Thyroid gland (tissue), 4 donors: ENCODE measurements around the gene TLX2. TPM values are rescaled to one million over a fixed set of nuclear protein-coding genes. Genes with fewer than 3 reads are reported as not detected.

Experiments
- DNase-seq, 2 donors: peaks; one replicate each; pipeline ENCODE4 v3.0.0-alpha.2; 2019
- H3K27ac ChIP-seq, 3 donors: fragments of 200-600 bp; sonication (generic); 1 replicate in 2 of 3; 2 replicates in 1 of 3; pipeline ENCODE4 v1.5.1; 2016 to 2019; ENCODE audit warnings: mild to moderate bottlenecking in 1 of 3, moderate library complexity in 1 of 3
- H3K27me3 ChIP-seq: fragments of 200-600 bp; sonication (generic); one replicate; pipeline ENCODE4 v1.5.1; 2019
- H3K36me3 ChIP-seq, 2 donors: fragments of 200-600 bp; sonication (generic); one replicate each; pipeline ENCODE4 v1.5.1; 2016 to 2019
- H3K4me1 ChIP-seq, 2 donors: fragments of 200-600 bp; sonication (generic); one replicate each; pipeline ENCODE4 v1.5.1; 2017 to 2019
- H3K4me3 ChIP-seq, 3 donors: fragments of 200-600 bp; sonication (generic); replicated peaks in 1 of 3; 1 replicate in 2 of 3; 2 replicates in 1 of 3; pipeline ENCODE4 v1.5.1; 2016; ENCODE audit warnings: mild to moderate bottlenecking in 1 of 3
- H3K9me3 ChIP-seq: fragments of 200-600 bp; sonication (generic); one replicate; pipeline ENCODE4 v1.5.1; 2017
- CTCF ChIP-seq, 6 experiments: fragments of 200-600 bp in 3 of 6; fragments of 450-650 bp in 3 of 6; sonication (generic) in 3 of 6; IDR thresholded peaks; one replicate each; pipeline ENCODE4 v1.5.1; 2016 to 2019; ENCODE audit warnings: antibody characterized with exemption in 6 of 6, mild to moderate bottlenecking in 2 of 6, inconsistent platforms in 1 of 6, moderate library complexity in 1 of 6
- POLR2A ChIP-seq, 2 donors: fragments of 450-650 bp; IDR thresholded peaks; one replicate each; pipeline ENCODE4 v1.6.1; 2017; ENCODE audit warnings: antibody characterized with exemption in 2 of 2, mild to moderate bottlenecking in 2 of 2, moderate library complexity in 1 of 2
- WGBS, 2 donors: methylation state at CpG; one replicate each; pipeline ENCODE4 v1.1.5; 2017; 5-methylcytosine and 5-hydroxymethylcytosine counted together
- intact Hi-C: fragments of 100-400 bp; cut with DNase I; formaldehyde crosslinking; loops from one replicate; pipeline ENCODE4 v1.15.1; 2023
- total RNA-seq, 4 donors: library from RNA; depleted of rRNA; stranded (reverse); fragments of >200 nt; gene quantifications; one replicate each; pipeline ENCODE4 v1.2.3, GENCODE V29; 2016

TLX2 gene
- total RNA-seq, 4 donors from 2014 or later: not detected

GRCh38 chr2:74553892-74554819, 39.9 kb downstream of the TLX2 start, which contains the start of the genes DOK1 and LOXL3:
Gene DOK1 (plus strand): TSS chr2:74554720. CDS start chr2:74554755, 35 bp downstream.
Gene LOXL3 (minus strand): TSS chr2:74553942. CDS start chr2:74552634, 1,308 bp downstream.
- peak; percentile 86 to 88 for DNase-seq
- intact Hi-C loops: no loop called here
- TF ChIP-seq POLR2A (IDR thresholded peaks at IDR 0.05) (peak in 1 of 2 donors; percentile 42), CTCF (IDR thresholded peaks at IDR 0.05) (peak in 1 of 6 experiments; percentile 23)
- Histone ChIP-seq H3K9me3 (no peaks in the 10 kb centered on the region), H3K4me1 (peaks cover 7 to 15% of the 10 kb centered on the region in 2 donors), H3K36me3 (peaks cover 0 to 6% of the 10 kb centered on the region in 2 donors), H3K4me3 (peak within 1 kb of the TSS; percentile 66 to 94 (median 89)), H3K27me3 (no peaks in the 10 kb centered on the region), H3K27ac (peak within 1 kb of the TSS; percentile 75 to 89 (median 86))
- 2 to 3% methylated on average over 20 to 22 of the region's 73 CpGs for WGBS, 2 donors

- peak; percentile 59 to 60 for DNase-seq
- H3K27ac ChIP-seq: peak overlapping the region; percentile 75 to 89 (median 86)
- TF ChIP-seq CTCF (IDR thresholded peaks at IDR 0.05): peak in 2 of 6 experiments; percentile 5 to 15
- TF ChIP-seq POLR2A (IDR thresholded peaks at IDR 0.05): no peak
- 2 to 6% methylated on average over 12 to 32 of the region's 58 CpGs for WGBS, 2 donors
- H3K9me3 ChIP-seq: no peaks in the 10 kb centered on the region
- no peaks in the 10 kb centered on the region for H3K27me3 ChIP-seq
- peak overlapping the region; percentile 66 to 94 (median 89) for H3K4me3 ChIP-seq
- intact Hi-C loops: no loop called here
- H3K4me1 ChIP-seq: peaks cover 0 to 8% of the 10 kb centered on the region in 2 donors
- H3K36me3 ChIP-seq: peaks cover 0 to 6% of the 10 kb centered on the region in 2 donors
Measured at GRCh38 chr2:74554820-74555531, 40.7 kb downstream of the TLX2 start.

GRCh38 chr2:74555610-74556103, 41.4 kb downstream of the TLX2 start:
- Histone ChIP-seq H3K4me1 (peaks cover 0 to 8% of the 10 kb centered on the region in 2 donors), H3K9me3 (no peaks in the 10 kb centered on the region), H3K27ac (peak overlapping the region in 1 of 3 donors; percentile 89), H3K4me3 (peak overlapping the region in 2 of 3 donors; percentile 66 to 89), H3K36me3 (peaks cover 0 to 6% of the 10 kb centered on the region in 2 donors), H3K27me3 (no peaks in the 10 kb centered on the region)
- intact Hi-C loops: no loop called here
- 69 to 78% methylated on average over 7 to 13 of the region's 17 CpGs for WGBS, 2 donors
- DNase-seq: peak in 1 of 2 donors; percentile 10
- TF ChIP-seq CTCF (IDR thresholded peaks at IDR 0.05) (no peak), POLR2A (IDR thresholded peaks at IDR 0.05) (no peak)

GRCh38 chr2:74556159-74556558, 41.9 kb downstream of the TLX2 start:
- no peaks in the 10 kb centered on the region for H3K27me3 ChIP-seq
- H3K9me3 ChIP-seq: no peaks in the 10 kb centered on the region
- H3K36me3 ChIP-seq: peaks cover 0 to 6% of the 10 kb centered on the region in 2 donors
- intact Hi-C loops: no loop called here
- H3K27ac ChIP-seq: no peak overlapping the region
- TF ChIP-seq CTCF (IDR thresholded peaks at IDR 0.05) (no peak), POLR2A (IDR thresholded peaks at IDR 0.05) (no peak)
- 89 to 94% methylated on average over 12 to 14 of the region's 14 CpGs for WGBS, 2 donors
- no peak overlapping the region for H3K4me3 ChIP-seq
- no peak for DNase-seq
- peaks cover 0 to 8% of the 10 kb centered on the region in 2 donors for H3K4me1 ChIP-seq
